D721Med (cell line): ENCODE data around the gene OR6X1.

Source experiments
- DNase-seq: peaks from one replicate; pipeline ENCODE4 v3.0.0; 2011; ENCODE audit warnings: low spot score; ENCODE audit not compliant: insufficient read length
- FAIRE-seq: peaks from 2 replicates; lab custom pipeline; 2011; peaks lifted over from hg19 to GRCh38; lab: Jason Lieb, UNC
- CTCF ChIP-seq: IDR thresholded peaks from 2 replicates; pipeline ENCODE4 v1.5.1; 2012; ENCODE audit warnings: mild to moderate bottlenecking, control low read depth; ENCODE audit not compliant: insufficient read depth; ENCODE audit errors: missing control alignments

Gene OR6X1

GRCh38 chr11:123754101-123754568 is at the start of gene OR6X1:
Gene OR6X1 (minus strand): TSS chr11:123754518. CDS start chr11:123754518, 0 bp downstream.
- no peak for FAIRE-seq
- DNase-seq: no peak
- no peak for TF ChIP-seq CTCF

GRCh38 chr11:123801765-123802164 is 47.4 kb upstream of the OR6X1 start:
- TF ChIP-seq CTCF: no peak
- FAIRE-seq: no peak
- no peak for DNase-seq

- DNase-seq: no peak
- no peak for TF ChIP-seq CTCF
- FAIRE-seq: peak; percentile 79
Measured at GRCh38 chr11:123800036-123800435, 45.7 kb upstream of the OR6X1 start.

GRCh38 chr11:123799438-123799837 is 45.1 kb upstream of the OR6X1 start:
- FAIRE-seq (no peak), DNase-seq (no peak)
- no peak for TF ChIP-seq CTCF

GRCh38 chr11:123798513-123799252 is 44.4 kb upstream of the OR6X1 start:
- DNase-seq (no peak), FAIRE-seq (no peak)
- TF ChIP-seq CTCF: no peak

GRCh38 chr11:123798079-123798478 is 43.8 kb upstream of the OR6X1 start:
- no peak for TF ChIP-seq CTCF
- DNase-seq (no peak), FAIRE-seq (no peak)

GRCh38 chr11:123797541-123797940 is 43.2 kb upstream of the OR6X1 start:
- FAIRE-seq: no peak

More at GRCh38 chr11:123797541-123797940, 43.2 kb upstream of the OR6X1 start:
- no peak for DNase-seq
- no peak for TF ChIP-seq CTCF
